Measurements from ENCODE around the gene CLC. TPM values are rescaled to one million over a fixed set of nuclear protein-coding genes. Genes with fewer than 3 reads are reported as not detected.
A peak's percentile ranks its signal among the peaks of the same experiment; 100 is the strongest.
"Not testable (repeated sequence)": the region's sequence is repeated elsewhere in the genome, so short reads cannot be mapped to it uniquely, and the experiment has no call there.

CLC gene
- total and polyA plus RNA-seq, 2 experiments from 2014 or later = not detected

- Histone ChIP-seq H3K9ac (no peak overlapping the region), H3K36me3 (ENCODE audit: low read depth) (no peaks in the 10 kb centered on the region), H2AFZ (no peak overlapping the region), H4K20me1 (ENCODE audit: insufficient read depth) (no peaks in the 10 kb centered on the region), H3K79me2 (ENCODE audit: insufficient read depth) (no peaks in the 10 kb centered on the region), H3K9me3 (ENCODE audit: low read depth) (no peaks in the 10 kb centered on the region), H3K9me2 (ENCODE audit: insufficient read depth) (no peaks in the 10 kb centered on the region), H3K27ac (no peak overlapping the region), H3K4me2 (ENCODE audit: unreplicated experiment) (no peak overlapping the region), H3F3A (ENCODE audit: insufficient read depth) (no peaks in the 10 kb centered on the region), H3K4me3 (no peak overlapping the region), H3K4me1 (ENCODE audit: insufficient read depth) (no peaks in the 10 kb centered on the region), H3K27me3 (replicated peaks; ENCODE audit: insufficient read depth) (0 out of 2 replicates have a peak, but pooled peaks cover 7% of the 10 kb centered on the region)
- 55 to 59% methylated on average over 8 of the region's 8 CpGs for WGBS, 2 experiments (ENCODE audit: low coverage in 1 of 2, low lambda C conversion rate in 2 of 2, missing lambda C conversion rate in 2 of 2)
- no peak for DNase-seq
- in situ Hi-C loops (cut with MboI) = no loop called here
- TF ChIP-seq EZH2 (IDR thresholded peaks at IDR 0.05; ENCODE audit: insufficient read depth, poor library complexity, severe bottlenecking) (no peak), EZH2phosphoT487 (IDR thresholded peaks at IDR 0.05; ENCODE audit: insufficient read depth, low read depth) (no peak)
Measured at GRCh38 chr19:39768334-39768733, 30.5 kb upstream of the CLC start.

- H2AFZ ChIP-seq = no peak overlapping the region
- 29 to 31% methylated on average over 16 of the region's 16 CpGs for WGBS, 2 experiments (ENCODE audit: low coverage in 1 of 2, low lambda C conversion rate in 2 of 2, missing lambda C conversion rate in 2 of 2)
- H3K27me3 ChIP-seq (replicated peaks; ENCODE audit: insufficient read depth) = no peaks in the 10 kb centered on the region
- in situ Hi-C loops (cut with MboI) = no loop called here
- H3K9me2 ChIP-seq (ENCODE audit: insufficient read depth) = no peaks in the 10 kb centered on the region
- no peak overlapping the region for H3K27ac ChIP-seq
- no peaks in the 10 kb centered on the region for H3K9me3 ChIP-seq (ENCODE audit: low read depth)
- H3K4me3 ChIP-seq = no peak overlapping the region
- no peak for TF ChIP-seq EZH2 (IDR thresholded peaks at IDR 0.05; ENCODE audit: insufficient read depth, poor library complexity, severe bottlenecking)
- no peak for TF ChIP-seq EZH2phosphoT487 (IDR thresholded peaks at IDR 0.05; ENCODE audit: insufficient read depth, low read depth)
- no peak overlapping the region for H3K4me2 ChIP-seq (ENCODE audit: unreplicated experiment)
- no peaks in the 10 kb centered on the region for H3K36me3 ChIP-seq (ENCODE audit: low read depth)
- no peaks in the 10 kb centered on the region for H3K4me1 ChIP-seq (ENCODE audit: insufficient read depth)
- no peak overlapping the region for H3K9ac ChIP-seq
- no peaks in the 10 kb centered on the region for H3K79me2 ChIP-seq (ENCODE audit: insufficient read depth)
- H3F3A ChIP-seq (ENCODE audit: insufficient read depth) = no peaks in the 10 kb centered on the region
- no peaks in the 10 kb centered on the region for H4K20me1 ChIP-seq (ENCODE audit: insufficient read depth)
- DNase-seq = peak; percentile 67
Measured at GRCh38 chr19:39765091-39766076, 27.6 kb upstream of the CLC start.

GRCh38 chr19:39761851-39762250 is 24.0 kb upstream of the CLC start:
- in situ Hi-C loops (cut with MboI); H3K27ac ChIP-seq; H3K79me2 ChIP-seq (ENCODE audit: insufficient read depth); H2AFZ ChIP-seq; H3K27me3 ChIP-seq (replicated peaks; ENCODE audit: insufficient read depth); H3K36me3 ChIP-seq (ENCODE audit: low read depth); H4K20me1 ChIP-seq (ENCODE audit: insufficient read depth); H3K4me1 ChIP-seq (ENCODE audit: insufficient read depth); H3K4me2 ChIP-seq (ENCODE audit: unreplicated experiment); H3K4me3 ChIP-seq; DNase-seq; H3F3A ChIP-seq (ENCODE audit: insufficient read depth); H3K9ac ChIP-seq; H3K9me2 ChIP-seq (ENCODE audit: insufficient read depth); H3K9me3 ChIP-seq (ENCODE audit: low read depth): not testable (repeated sequence)
- 63 to 80% methylated on average over 1 of the region's 1 CpG for WGBS, 2 experiments (ENCODE audit: low coverage in 1 of 2, low lambda C conversion rate in 2 of 2, missing lambda C conversion rate in 2 of 2)

GRCh38 chr19:39759457-39760184 is 21.8 kb upstream of the CLC start:
- no peak overlapping the region for H2AFZ ChIP-seq
- in situ Hi-C loops (cut with MboI) = no loop called here
- 8% methylated on average over 4 of the region's 4 CpGs for WGBS, 2 experiments (ENCODE audit: low coverage in 1 of 2, low lambda C conversion rate in 2 of 2, missing lambda C conversion rate in 2 of 2)
- H3K9ac ChIP-seq = no peak overlapping the region
- TF ChIP-seq EZH2 (IDR thresholded peaks at IDR 0.05; ENCODE audit: insufficient read depth, poor library complexity, severe bottlenecking) (no peak), EZH2phosphoT487 (IDR thresholded peaks at IDR 0.05; ENCODE audit: insufficient read depth, low read depth) (no peak)
- H3K4me3 ChIP-seq = no peak overlapping the region
- H3K4me2 ChIP-seq (ENCODE audit: unreplicated experiment) = no peak overlapping the region
- DNase-seq = no peak
- H4K20me1 ChIP-seq (ENCODE audit: insufficient read depth) = no peaks in the 10 kb centered on the region
- H3K4me1 ChIP-seq (ENCODE audit: insufficient read depth) = no peaks in the 10 kb centered on the region
- no peak overlapping the region for H3K27ac ChIP-seq
- H3K9me2 ChIP-seq (ENCODE audit: insufficient read depth) = no peaks in the 10 kb centered on the region
- H3K27me3 ChIP-seq (replicated peaks; ENCODE audit: insufficient read depth) = peaks cover under 1% of the 10 kb centered on the region; the same call in 1 of the 2 replicates
- no peaks in the 10 kb centered on the region for H3K79me2 ChIP-seq (ENCODE audit: insufficient read depth)
- no peaks in the 10 kb centered on the region for H3F3A ChIP-seq (ENCODE audit: insufficient read depth)
- no peaks in the 10 kb centered on the region for H3K9me3 ChIP-seq (ENCODE audit: low read depth)
- H3K36me3 ChIP-seq (ENCODE audit: low read depth) = no peaks in the 10 kb centered on the region
